ENCODE measurements around the gene POSTN.

The POSTN gene

DNA sequence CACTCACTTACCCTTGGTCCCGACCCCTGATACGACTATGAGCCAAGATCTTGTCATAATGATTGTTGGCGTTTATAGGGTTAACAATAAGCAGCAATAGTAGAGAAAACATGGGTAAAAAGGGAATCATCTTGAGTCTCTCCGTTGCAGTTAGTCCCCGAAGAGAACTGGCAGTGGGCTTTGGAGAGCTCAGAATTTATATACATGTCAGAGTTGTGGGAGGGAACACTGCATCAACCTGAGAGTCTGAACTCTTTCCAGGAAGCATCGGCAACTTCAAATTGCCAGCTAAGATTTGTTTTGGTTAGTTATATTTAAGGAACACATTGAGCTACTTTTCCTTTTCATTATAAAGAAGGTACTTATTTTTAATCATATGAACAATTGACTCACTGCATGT, at the start of gene POSTN:
TSS of gene POSTN (minus strand) at position 172 of the 400 bp plus-strand sequence. CDS start at position 130, 42 bp downstream.
- Histone ChIP-seq H3K4me1 (ENCODE audit: insufficient read depth, low read length) (peaks cover 14% of the 10 kb centered on the region), H3K36me3 (ENCODE audit: insufficient read depth, low read length) (no peaks in the 10 kb centered on the region), H3K9me3 (ENCODE audit: control insufficient read depth, insufficient read depth, low read length) (no peaks in the 10 kb centered on the region), H3K9ac (ENCODE audit: low read depth, low read length) (no peak within 1 kb of the TSS)

GRCh38 chr13:37647031-37647650, 48.6 kb upstream of the POSTN start:
- Histone ChIP-seq H3K9me3 (ENCODE audit: control insufficient read depth, insufficient read depth, low read length) (no peaks in the 10 kb centered on the region), H3K9ac (ENCODE audit: low read depth, low read length) (no peak overlapping the region), H3K36me3 (ENCODE audit: insufficient read depth, low read length) (no peaks in the 10 kb centered on the region), H3K4me1 (ENCODE audit: insufficient read depth, low read length) (peaks cover 15% of the 10 kb centered on the region; the same call in 1 of the 2 replicates)

DNA sequence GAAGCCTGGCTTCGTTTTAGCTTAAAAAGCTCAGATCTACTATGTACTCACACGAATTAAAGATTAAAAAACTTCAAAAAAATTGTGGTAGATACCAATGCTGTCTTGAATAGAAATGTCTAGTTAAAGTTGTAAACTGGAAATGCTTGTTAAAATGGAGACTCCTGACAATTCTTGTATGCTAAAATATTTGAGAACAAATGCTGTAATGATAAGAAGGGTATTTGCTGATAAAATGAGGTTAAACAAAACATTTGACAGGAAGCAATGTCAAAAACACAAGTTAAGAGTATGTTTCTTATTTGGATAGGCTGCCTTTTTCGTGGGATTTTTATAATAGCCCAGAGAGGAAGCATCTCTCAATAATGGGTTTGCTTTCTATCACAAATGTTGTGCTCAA, 48.0 kb upstream of the POSTN start:
- H3K36me3 ChIP-seq (ENCODE audit: insufficient read depth, low read length) = no peaks in the 10 kb centered on the region
- no peaks in the 10 kb centered on the region for H3K9me3 ChIP-seq (ENCODE audit: control insufficient read depth, insufficient read depth, low read length)

DNA sequence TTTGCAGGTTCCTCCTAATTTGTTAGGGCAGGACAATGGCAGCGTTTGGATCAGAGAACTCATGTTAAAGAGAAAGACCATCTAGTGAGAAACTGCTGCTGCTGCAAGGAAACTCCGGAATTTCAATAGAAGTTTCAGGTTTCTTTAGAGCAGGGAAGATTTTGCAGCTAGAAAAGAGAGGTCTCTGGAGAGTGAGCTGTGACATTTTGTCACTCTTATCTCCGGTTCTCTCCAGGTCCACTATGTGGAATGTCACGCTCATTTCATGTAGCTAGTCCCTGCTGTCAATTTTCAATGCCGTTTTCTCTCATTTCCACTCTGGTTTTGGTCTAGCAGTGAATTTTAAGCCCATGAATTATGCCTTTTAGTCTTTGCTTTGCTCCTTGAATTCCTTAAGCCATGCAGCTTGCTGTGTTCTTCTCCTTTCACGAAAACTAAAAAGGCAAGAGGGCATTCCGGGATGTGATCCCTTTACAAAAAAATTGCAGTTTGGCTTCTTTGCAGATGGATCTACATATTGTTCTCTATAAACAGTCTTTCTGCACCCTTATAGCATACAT, 46.7 kb upstream of the POSTN start:
- H3K4me1 ChIP-seq (ENCODE audit: insufficient read depth, low read length) = peaks cover 15% of the 10 kb centered on the region; the same call in 1 of the 2 replicates
- H3K9me3 ChIP-seq (ENCODE audit: control insufficient read depth, insufficient read depth, low read length) = no peaks in the 10 kb centered on the region
- no peaks in the 10 kb centered on the region for H3K36me3 ChIP-seq (ENCODE audit: insufficient read depth, low read length)
- H3K9ac ChIP-seq (ENCODE audit: low read depth, low read length) = no peak overlapping the region

More for the DNA sequence above, 48.0 kb upstream of the POSTN start:
- no peak overlapping the region for H3K9ac ChIP-seq (ENCODE audit: low read depth, low read length)
- peaks cover 15% of the 10 kb centered on the region; the same call in 1 of the 2 replicates for H3K4me1 ChIP-seq (ENCODE audit: insufficient read depth, low read length)

DNA sequence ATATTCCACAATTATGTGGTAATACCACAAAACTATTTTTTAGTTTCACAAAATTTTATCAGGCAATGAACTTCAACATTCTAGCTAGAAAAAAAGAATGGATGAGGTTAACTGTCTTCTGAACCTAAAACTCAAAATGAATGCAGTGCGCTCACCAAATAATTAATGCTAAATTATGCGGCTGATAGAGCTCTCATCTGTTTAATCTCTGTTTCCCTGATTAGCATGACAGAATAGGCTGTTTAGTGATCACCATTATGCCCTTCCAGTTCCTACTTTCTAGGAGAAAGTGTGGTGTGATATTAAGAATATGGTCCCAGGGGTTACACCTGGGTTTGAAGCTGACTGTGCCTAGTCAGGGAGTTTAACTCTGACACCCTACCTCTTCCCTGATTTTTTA, 42.8 kb upstream of the POSTN start:
- Histone ChIP-seq H3K9me3 (ENCODE audit: control insufficient read depth, insufficient read depth, low read length) (no peaks in the 10 kb centered on the region), H3K9ac (ENCODE audit: low read depth, low read length) (no peak overlapping the region), H3K36me3 (ENCODE audit: insufficient read depth, low read length) (no peaks in the 10 kb centered on the region), H3K4me1 (ENCODE audit: insufficient read depth, low read length) (peaks cover 4% of the 10 kb centered on the region; the same call in 1 of the 2 replicates)

GRCh38 chr13:37640499-37640898, 41.9 kb upstream of the POSTN start:
- Histone ChIP-seq H3K9me3 (ENCODE audit: control insufficient read depth, insufficient read depth, low read length) (no peaks in the 10 kb centered on the region), H3K9ac (ENCODE audit: low read depth, low read length) (no peak overlapping the region)

DNA sequence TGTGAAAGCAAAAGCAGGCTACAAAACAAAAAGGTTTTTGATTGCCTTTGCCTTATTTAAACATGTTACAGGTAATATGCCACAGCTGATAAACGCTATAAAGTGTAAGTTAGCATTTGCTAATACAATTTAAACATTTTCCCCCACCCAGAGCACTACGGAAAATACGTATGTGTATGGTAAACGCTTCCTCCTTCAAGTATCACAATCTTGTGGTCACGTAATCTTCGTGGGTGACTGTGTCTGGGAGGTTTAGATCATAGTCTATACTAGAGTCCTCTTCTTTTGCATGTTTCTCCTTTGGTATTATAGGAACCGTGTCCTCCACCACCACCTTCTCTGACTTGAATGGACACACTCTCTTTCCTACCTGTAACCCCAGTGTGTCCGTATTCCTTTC, 38.1 kb upstream of the POSTN start:
- no peaks in the 10 kb centered on the region for H3K9me3 ChIP-seq (ENCODE audit: control insufficient read depth, insufficient read depth, low read length)
- no peaks in the 10 kb centered on the region for H3K4me1 ChIP-seq (ENCODE audit: insufficient read depth, low read length)
- no peaks in the 10 kb centered on the region for H3K36me3 ChIP-seq (ENCODE audit: insufficient read depth, low read length)
- H3K9ac ChIP-seq (ENCODE audit: low read depth, low read length) = no peak overlapping the region

More at GRCh38 chr13:37640499-37640898, 41.9 kb upstream of the POSTN start:
- peaks cover 3% of the 10 kb centered on the region; the same call in 1 of the 2 replicates for H3K4me1 ChIP-seq (ENCODE audit: insufficient read depth, low read length)
- H3K36me3 ChIP-seq (ENCODE audit: insufficient read depth, low read length) = no peaks in the 10 kb centered on the region

DNA sequence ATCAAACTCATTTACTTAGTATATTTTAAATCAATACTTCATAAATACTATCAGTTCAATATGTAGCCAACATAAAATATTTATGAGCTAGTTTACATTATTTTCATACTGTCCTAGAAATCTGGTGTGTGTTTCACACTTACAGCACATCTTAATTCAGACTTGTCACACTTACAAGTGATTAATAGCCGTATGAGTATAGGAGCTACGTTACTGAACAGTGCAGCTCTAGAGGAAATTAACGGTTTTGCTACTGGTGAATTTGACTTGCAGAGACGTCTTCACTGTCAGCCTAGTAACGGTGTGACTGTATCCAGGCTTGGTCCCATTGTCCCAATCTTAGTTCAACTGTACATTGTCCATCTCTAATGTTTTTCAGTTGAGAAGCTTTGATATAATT, 33.7 kb upstream of the POSTN start:
- Histone ChIP-seq H3K9ac (ENCODE audit: low read depth, low read length) (no peak overlapping the region), H3K4me1 (ENCODE audit: insufficient read depth, low read length) (no peaks in the 10 kb centered on the region), H3K9me3 (ENCODE audit: control insufficient read depth, insufficient read depth, low read length) (no peaks in the 10 kb centered on the region), H3K36me3 (ENCODE audit: insufficient read depth, low read length) (no peaks in the 10 kb centered on the region)

GRCh38 chr13:37627428-37627827, 28.9 kb upstream of the POSTN start:
- H3K9ac ChIP-seq (ENCODE audit: low read depth, low read length) = no peak overlapping the region

GRCh38 chr13:37621811-37622361, 23.3 kb upstream of the POSTN start:
- Histone ChIP-seq H3K9ac (ENCODE audit: low read depth, low read length) (no peak overlapping the region), H3K36me3 (ENCODE audit: insufficient read depth, low read length) (no peaks in the 10 kb centered on the region), H3K4me1 (ENCODE audit: insufficient read depth, low read length) (peaks cover 15% of the 10 kb centered on the region), H3K9me3 (ENCODE audit: control insufficient read depth, insufficient read depth, low read length) (no peaks in the 10 kb centered on the region)

More at GRCh38 chr13:37627428-37627827, 28.9 kb upstream of the POSTN start:
- Histone ChIP-seq H3K9me3 (ENCODE audit: control insufficient read depth, insufficient read depth, low read length) (no peaks in the 10 kb centered on the region), H3K36me3 (ENCODE audit: insufficient read depth, low read length) (no peaks in the 10 kb centered on the region), H3K4me1 (ENCODE audit: insufficient read depth, low read length) (no peaks in the 10 kb centered on the region)

- Histone ChIP-seq H3K4me1 (ENCODE audit: insufficient read depth, low read length) (peaks cover 15% of the 10 kb centered on the region), H3K9me3 (ENCODE audit: control insufficient read depth, insufficient read depth, low read length) (no peaks in the 10 kb centered on the region), H3K9ac (ENCODE audit: low read depth, low read length) (no peak overlapping the region), H3K36me3 (ENCODE audit: insufficient read depth, low read length) (no peaks in the 10 kb centered on the region)
Observed at GRCh38 chr13:37618554-37618953, 20.0 kb upstream of the POSTN start.

DNA sequence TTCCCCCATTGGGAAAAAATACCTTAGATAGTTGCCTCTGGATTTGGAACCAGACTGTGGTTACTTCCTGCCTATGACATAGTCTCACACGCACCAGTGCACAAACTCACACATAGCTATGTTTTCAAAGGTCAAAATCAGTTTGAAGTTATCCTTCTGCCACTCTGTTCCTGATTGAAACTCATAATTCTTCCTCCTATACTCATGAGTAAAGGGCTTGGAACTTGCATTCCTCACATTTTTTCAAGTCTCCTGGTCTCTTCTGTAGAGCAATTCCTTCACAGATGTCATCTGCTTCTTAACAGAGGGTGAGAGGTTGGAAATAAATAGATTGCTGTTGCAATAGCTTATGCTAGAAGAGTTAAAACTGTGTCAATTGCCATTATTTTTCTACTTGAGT, 18.6 kb upstream of the POSTN start:
- no peak overlapping the region for H3K9ac ChIP-seq (ENCODE audit: low read depth, low read length)
- no peaks in the 10 kb centered on the region for H3K9me3 ChIP-seq (ENCODE audit: control insufficient read depth, insufficient read depth, low read length)
- no peaks in the 10 kb centered on the region for H3K36me3 ChIP-seq (ENCODE audit: insufficient read depth, low read length)
- peaks cover 15% of the 10 kb centered on the region for H3K4me1 ChIP-seq (ENCODE audit: insufficient read depth, low read length)

- no peaks in the 10 kb centered on the region for H3K9me3 ChIP-seq (ENCODE audit: control insufficient read depth, insufficient read depth, low read length)
- peaks cover 13% of the 10 kb centered on the region for H3K4me1 ChIP-seq (ENCODE audit: insufficient read depth, low read length)
- no peaks in the 10 kb centered on the region for H3K36me3 ChIP-seq (ENCODE audit: insufficient read depth, low read length)
- H3K9ac ChIP-seq (ENCODE audit: low read depth, low read length) = no peak overlapping the region
Observed at GRCh38 chr13:37616131-37616530, 17.6 kb upstream of the POSTN start.

DNA sequence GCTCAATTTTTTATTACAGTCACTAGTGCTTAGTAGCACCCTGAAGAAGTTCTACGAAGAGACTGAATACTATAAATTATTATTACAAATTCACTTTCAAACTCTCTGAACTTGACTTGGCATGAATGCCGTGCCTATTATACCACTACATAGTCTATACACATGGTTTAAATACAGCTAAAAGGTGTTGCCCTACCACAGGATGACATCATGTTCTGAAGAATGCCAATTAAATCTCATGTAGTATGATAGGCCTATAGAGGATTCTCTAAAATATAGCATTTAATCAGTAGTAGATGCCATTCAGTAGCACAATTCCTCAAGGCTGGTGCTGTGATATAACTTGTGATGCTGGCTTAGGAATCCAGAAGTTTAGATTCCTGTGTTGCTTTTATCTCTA, 16.7 kb upstream of the POSTN start:
- Histone ChIP-seq H3K4me1 (ENCODE audit: insufficient read depth, low read length) (peaks cover 13% of the 10 kb centered on the region), H3K36me3 (ENCODE audit: insufficient read depth, low read length) (no peaks in the 10 kb centered on the region), H3K9ac (ENCODE audit: low read depth, low read length) (no peak overlapping the region), H3K9me3 (ENCODE audit: control insufficient read depth, insufficient read depth, low read length) (no peaks in the 10 kb centered on the region)

GRCh38 chr13:37613638-37614037, 15.1 kb upstream of the POSTN start:
- H3K4me1 ChIP-seq (ENCODE audit: insufficient read depth, low read length) = peaks cover 13% of the 10 kb centered on the region
- H3K9me3 ChIP-seq (ENCODE audit: control insufficient read depth, insufficient read depth, low read length) = no peaks in the 10 kb centered on the region
- H3K36me3 ChIP-seq (ENCODE audit: insufficient read depth, low read length) = no peaks in the 10 kb centered on the region
- no peak overlapping the region for H3K9ac ChIP-seq (ENCODE audit: low read depth, low read length)
